Cortex of kidney (tissue), 1 donor: ENCODE data around the gene WWC1.

ENCODE experiments used
- DNase-seq: peaks from one replicate; lab custom pipeline; 2025; lab: John Stamatoyannopoulos, UW

Gene WWC1

DNA sequence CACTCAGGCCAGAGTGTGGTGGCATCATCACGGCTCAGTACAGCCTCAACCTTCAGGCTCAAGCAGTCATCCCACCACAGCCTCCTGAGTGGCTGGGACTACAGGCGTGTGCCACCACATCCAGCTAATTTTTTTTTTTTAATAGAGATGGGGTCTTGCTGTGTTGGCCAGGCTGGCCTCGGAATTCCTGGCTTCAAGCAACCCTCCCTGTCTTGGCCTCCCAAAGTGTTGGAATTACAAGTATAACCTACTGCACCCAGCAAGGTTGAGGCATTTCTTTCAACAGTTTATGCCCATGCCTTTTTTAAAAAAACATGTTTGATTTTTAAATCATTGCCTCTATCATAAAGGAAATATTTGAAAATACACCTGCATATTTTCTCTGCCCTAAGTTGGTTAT is 197.6 kb downstream of the WWC1 start:
- no peak for DNase-seq

DNA sequence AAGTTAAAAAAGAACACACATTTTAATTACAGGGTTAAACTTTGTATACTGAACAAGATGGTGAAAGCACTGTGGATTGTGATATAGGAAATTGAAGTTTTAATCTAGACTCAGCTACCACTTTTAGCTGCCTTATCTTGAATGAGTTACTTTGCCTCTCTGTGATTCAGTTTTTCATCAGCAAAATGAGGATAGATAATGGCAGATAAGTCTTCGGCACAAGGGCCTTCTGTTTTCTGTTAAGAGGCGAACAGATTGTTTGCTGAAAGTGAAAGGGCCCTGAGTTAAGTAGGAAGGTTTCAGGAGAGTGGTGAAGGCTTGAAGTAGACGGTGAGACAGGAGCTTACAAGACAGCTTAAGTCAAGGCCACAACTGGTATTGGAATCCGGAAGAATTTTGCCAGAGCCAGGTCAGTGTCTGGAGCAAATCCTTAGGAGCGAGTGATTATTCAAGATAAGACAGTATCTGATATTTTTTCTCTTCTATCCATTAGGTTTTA is 202.7 kb downstream of the WWC1 start:
- DNase-seq, result no peak

- DNase-seq, result no peak
Measured at GRCh38 chr5:168502563-168503237, 211.3 kb downstream of the WWC1 start.

- no peak for DNase-seq
Measured at GRCh38 chr5:168513861-168514428, 222.5 kb downstream of the WWC1 start.
